SK-N-SH treated with all-trans-retinoic acid at 6 μM for 48 hours (cell line): ENCODE data around the gene FGB.
"Not testable (repeated sequence)": the region's sequence is repeated elsewhere in the genome, so short reads cannot be mapped to it uniquely, and the experiment has no call there.

Experiments used
- BACH2 ChIP-seq: fragments of 250-450 bp; sonication (Bioruptor Pico); IDR thresholded peaks from 2 replicates; pipeline ENCODE4 v1.9.0; 2021; ENCODE audit warnings: mild to moderate bottlenecking, borderline replicate concordance
- CSDC2 ChIP-seq: fragments of 250-450 bp; sonication (Bioruptor Pico); IDR thresholded peaks from 2 replicates; pipeline ENCODE4 v1.5.0; 2020; ENCODE audit warnings: mild to moderate bottlenecking, moderate library complexity
- ISL1 ChIP-seq: fragments of 250-450 bp; sonication (Bioruptor Pico); IDR thresholded peaks from 2 replicates; pipeline ENCODE4 v2.1.2; 2022; ENCODE audit warnings: mild to moderate bottlenecking, moderate library complexity
- OSR1 ChIP-seq: fragments of 250-450 bp; sonication (Bioruptor Pico); IDR thresholded peaks from 2 replicates; pipeline ENCODE4 v1.8.0; 2022; ENCODE audit warnings: moderate library complexity, mild to moderate bottlenecking, inconsistent platforms
- PATZ1 ChIP-seq: fragments of 250-450 bp; sonication (Bioruptor Pico); IDR thresholded peaks from 2 replicates; pipeline ENCODE4 v1.8.0; 2020; ENCODE audit warnings: mild to moderate bottlenecking, moderate library complexity, borderline replicate concordance
- RARB ChIP-seq: fragments of 250-450 bp; sonication (Bioruptor Pico); IDR thresholded peaks from 2 replicates; pipeline ENCODE4 v1.8.0; 2021; ENCODE audit warnings: mild to moderate bottlenecking, moderate library complexity
- TCF4 ChIP-seq: fragments of 250-450 bp; sonication (Bioruptor Pico); IDR thresholded peaks from 2 replicates; pipeline ENCODE4 v1.8.0; 2021; ENCODE audit warnings: mild to moderate bottlenecking, moderate library complexity, borderline replicate concordance
- TOX ChIP-seq: fragments of 250-450 bp; sonication (Bioruptor Pico); IDR thresholded peaks from 2 replicates; pipeline ENCODE4 v1.8.0; 2021; ENCODE audit warnings: mild to moderate bottlenecking, moderate library complexity, borderline replicate concordance
- ZFP3 ChIP-seq: fragments of 250-450 bp; sonication (Bioruptor Pico); IDR thresholded peaks from 2 replicates; pipeline ENCODE4 v1.5.0; 2020; ENCODE audit warnings: mild to moderate bottlenecking, moderate library complexity
- ZNF565 ChIP-seq: fragments of 450-650 bp; formaldehyde crosslinking; conservative IDR thresholded peaks from 2 replicates; pipeline ENCODE4 v1.5.0; 2020; ENCODE audit warnings: low read depth, mild to moderate bottlenecking, moderate library complexity
- ZNF70 ChIP-seq: fragments of 450-650 bp; formaldehyde crosslinking; IDR thresholded peaks from 2 replicates; pipeline ENCODE4 v1.5.0; 2020; ENCODE audit warnings: mild to moderate bottlenecking, moderate library complexity
- TF ChIP-seq, protein P1 (sequence below): fragments of 250-450 bp; sonication (Bioruptor Pico); IDR thresholded peaks from 2 replicates; pipeline ENCODE4 v1.5.1; 2020; ENCODE audit warnings: low read depth, mild to moderate bottlenecking, moderate library complexity

- TF ChIP-seq ZFP3 (CRISPR knock-in tag); ZNF70 (CRISPR knock-in tag); PATZ1 (CRISPR knock-in tag); OSR1 (CRISPR knock-in tag); TCF4 (CRISPR knock-in tag); BACH2 (CRISPR knock-in tag); ZNF565 (CRISPR knock-in tag); ISL1; RARB (CRISPR knock-in tag); CSDC2 (CRISPR knock-in tag); TOX (CRISPR knock-in tag): not testable (repeated sequence)
- TF ChIP-seq, protein P1, sequence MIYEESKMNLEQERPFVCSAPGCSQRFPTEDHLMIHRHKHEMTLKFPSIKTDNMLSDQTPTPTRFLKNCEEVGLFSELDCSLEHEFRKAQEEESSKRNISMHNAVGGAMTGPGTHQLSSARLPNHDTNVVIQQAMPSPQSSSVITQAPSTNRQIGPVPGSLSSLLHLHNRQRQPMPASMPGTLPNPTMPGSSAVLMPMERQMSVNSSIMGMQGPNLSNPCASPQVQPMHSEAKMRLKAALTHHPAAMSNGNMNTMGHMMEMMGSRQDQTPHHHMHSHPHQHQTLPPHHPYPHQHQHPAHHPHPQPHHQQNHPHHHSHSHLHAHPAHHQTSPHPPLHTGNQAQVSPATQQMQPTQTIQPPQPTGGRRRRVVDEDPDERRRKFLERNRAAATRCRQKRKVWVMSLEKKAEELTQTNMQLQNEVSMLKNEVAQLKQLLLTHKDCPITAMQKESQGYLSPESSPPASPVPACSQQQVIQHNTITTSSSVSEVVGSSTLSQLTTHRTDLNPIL (CRISPR knock-in tag): not testable (repeated sequence)
Measured at GRCh38 chr4:154594343-154594742, 31.5 kb downstream of the FGB start.
